Omental fat pad (tissue), 4 donors: Measurements from ENCODE around the gene APBB2. TPM values are rescaled to one million over a fixed set of nuclear protein-coding genes. Genes with fewer than 3 reads are reported as not detected.
"Not testable (repeated sequence)": the region's sequence is repeated elsewhere in the genome, so short reads cannot be mapped to it uniquely, and the experiment has no call there.

Experiments
- ATAC-seq: fragments of 150-250 bp; one replicate; pipeline ENCODE4 v1.9.1; 2016; ENCODE audit warnings: mild to moderate bottlenecking, moderate library complexity; ENCODE audit not compliant: low FRiP score
- DNase-seq: peaks from one replicate; pipeline ENCODE4 v3.0.0-alpha.2; 2019; ENCODE audit warnings: low spot score
- CTCF ChIP-seq, 3 donors: fragments of 450-650 bp; IDR thresholded peaks; one replicate each; pipeline ENCODE4 v1.5.1; 2016 to 2017; ENCODE audit warnings: antibody characterized with exemption in 3 of 3, mild to moderate bottlenecking in 3 of 3, moderate library complexity in 2 of 3
- total RNA-seq, 4 donors: library from RNA; depleted of rRNA; stranded (reverse); fragments of >200 nt; gene quantifications; one replicate each; pipeline ENCODE4 v1.1.0, GENCODE V29; 2016

APBB2 gene
- total RNA-seq, 4 donors from 2014 or later, result 76.6 to 138 (median 113) TPM

GRCh38 chr4:41060352-41061334 lies 153.7 kb downstream of the APBB2 start:
- no peak for TF ChIP-seq CTCF (IDR thresholded peaks at IDR 0.05)
- DNase-seq (no peak), ATAC-seq (peak; percentile 66)

GRCh38 chr4:41059411-41059810 lies 154.9 kb downstream of the APBB2 start:
- DNase-seq, ATAC-seq: not testable (repeated sequence)

- no peak for DNase-seq
- no peak for ATAC-seq
- TF ChIP-seq CTCF (IDR thresholded peaks at IDR 0.05), result no peak
These were observed 155.9 kb downstream of the APBB2 start for GRCh38 chr4:41058426-41058825.

DNA sequence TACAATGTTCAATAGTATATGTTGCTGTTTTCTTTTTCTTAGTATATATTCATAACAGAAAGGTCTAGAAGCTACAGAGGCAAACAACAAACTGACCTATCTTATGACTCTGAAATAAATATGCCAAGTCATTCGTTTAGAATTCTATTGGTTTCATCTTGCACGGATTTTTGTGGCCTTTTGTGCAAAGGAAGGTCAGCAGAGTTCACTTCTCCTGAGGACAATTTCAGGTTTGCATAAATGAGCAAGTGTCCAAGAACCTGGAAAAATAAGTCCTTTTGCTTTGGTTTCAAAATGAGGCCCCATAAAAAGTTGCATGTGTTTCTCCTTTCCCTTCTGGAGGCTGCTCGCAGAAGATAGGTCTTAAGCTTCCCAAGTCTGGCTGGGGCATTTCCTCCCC lies 156.9 kb downstream of the APBB2 start:
- ATAC-seq (no peak), DNase-seq (no peak)
- TF ChIP-seq CTCF (IDR thresholded peaks at IDR 0.05), result no peak

DNA sequence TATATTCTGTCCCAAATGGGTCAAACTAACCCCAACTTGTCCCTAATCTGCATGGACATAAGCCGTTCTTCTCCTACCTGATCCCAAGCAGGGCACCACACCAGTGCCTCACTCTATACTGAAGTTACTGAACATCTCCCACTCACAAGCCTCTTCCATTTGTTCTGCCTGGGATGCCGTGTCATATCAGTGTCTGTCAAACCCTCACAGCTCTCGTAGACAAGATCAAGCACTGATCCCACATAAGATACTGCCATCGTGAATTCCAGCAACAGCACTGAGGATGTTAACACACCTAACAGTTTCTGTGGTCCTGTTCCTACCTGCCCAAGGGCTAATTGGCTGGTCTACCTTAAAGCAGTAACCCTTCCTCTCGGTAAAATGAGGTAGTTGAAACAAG lies 162.1 kb downstream of the APBB2 start:
- no peak for TF ChIP-seq CTCF (IDR thresholded peaks at IDR 0.05)
- ATAC-seq (no peak), DNase-seq (no peak)

DNA sequence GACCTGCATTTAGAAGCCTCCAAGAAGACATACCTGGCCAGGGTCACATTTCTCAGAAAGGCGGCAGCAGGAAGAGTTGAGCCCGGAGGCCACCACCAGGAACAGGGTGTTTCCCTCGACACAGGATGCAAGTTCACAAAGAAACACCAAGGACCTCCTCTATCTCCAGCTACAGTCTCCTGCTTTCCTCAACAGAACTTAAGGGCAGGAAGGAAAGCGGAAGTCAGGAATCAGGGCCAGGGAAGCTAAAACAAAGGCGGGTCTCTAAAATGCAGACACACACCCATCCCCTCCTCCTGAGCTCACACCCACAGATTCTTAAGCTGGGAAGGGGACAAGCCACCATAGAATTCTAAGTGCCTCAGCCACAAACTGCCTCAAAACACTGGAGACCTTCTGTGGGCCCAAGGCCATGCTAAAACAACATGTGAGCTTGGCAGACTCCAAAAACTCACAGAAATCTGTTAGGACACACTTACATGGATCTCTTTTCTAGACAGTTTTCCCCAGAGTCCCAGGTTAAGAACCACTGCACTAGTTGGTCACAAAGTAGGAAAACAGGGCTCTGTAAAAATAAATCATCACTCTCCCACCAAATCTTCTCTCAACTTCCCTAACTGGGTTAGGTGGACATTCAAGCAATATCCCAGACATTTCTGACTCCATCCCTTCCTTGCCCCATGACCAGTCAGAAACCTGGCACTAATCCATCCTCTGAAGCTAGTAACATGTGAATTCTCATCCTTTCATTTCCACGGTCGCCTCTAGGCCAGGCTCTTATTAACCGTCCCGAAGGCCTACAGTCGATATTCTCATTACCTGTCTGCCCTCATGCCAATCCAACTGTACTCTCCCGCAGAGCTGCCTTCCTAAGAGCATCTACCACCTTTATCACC lies 163.2 kb downstream of the APBB2 start:
- DNase-seq, result no peak
- ATAC-seq, result no peak
- TF ChIP-seq CTCF (IDR thresholded peaks at IDR 0.05), result no peak

- ATAC-seq (no peak), DNase-seq (no peak)
- TF ChIP-seq CTCF (IDR thresholded peaks at IDR 0.05), result no peak
These were observed 164.2 kb downstream of the APBB2 start for GRCh38 chr4:41050116-41050515.

DNA sequence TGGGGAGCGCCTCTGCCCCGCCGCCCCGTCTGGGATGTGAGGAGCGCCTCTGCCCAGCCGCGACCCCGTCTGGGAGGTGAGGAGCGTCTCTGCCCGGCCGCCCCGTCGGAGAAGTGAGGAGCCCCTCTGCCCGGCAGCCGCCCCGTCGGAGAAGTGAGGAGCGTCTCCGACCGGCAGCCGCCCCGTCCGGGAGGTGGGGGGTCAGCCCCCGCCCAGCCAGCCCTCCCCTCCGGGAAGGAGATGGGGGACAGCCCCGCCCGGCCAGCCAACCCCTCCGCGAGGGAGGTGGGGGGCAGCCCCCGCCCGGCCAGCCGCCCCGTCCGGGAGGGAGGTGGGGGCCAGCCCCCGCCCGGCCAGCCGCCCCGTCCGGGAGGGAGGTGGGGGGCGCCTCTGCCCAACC lies 165.2 kb downstream of the APBB2 start:
- not testable (repeated sequence) for DNase-seq, ATAC-seq
